ENCODE measurements around the gene TAF4B.

- no peak for TF ChIP-seq ZNF561 (CRISPR knock-in tag; conservative IDR thresholded peaks at IDR 0.05)
- no peak for TF ChIP-seq CGGBP1 (CRISPR knock-in tag; IDR thresholded peaks at IDR 0.05)
- no peak for TF ChIP-seq SIN3A (IDR thresholded peaks at IDR 0.05; ENCODE audit: borderline replicate concordance in 2 of 2, control insufficient read depth in 1 of 2, low read depth in 2 of 2, low read length in 2 of 2)
- no peak for TF ChIP-seq MBD1 (CRISPR knock-in tag; IDR thresholded peaks at IDR 0.05)
- TF ChIP-seq BRF1 (IDR thresholded peaks at IDR 0.05; ENCODE audit: borderline replicate concordance, extremely low read depth, insufficient read length), result no peak
- TF ChIP-seq ZBTB2 (IDR thresholded peaks at IDR 0.05), result no peak
- TF ChIP-seq MYC (IDR thresholded peaks at IDR 0.05; ENCODE audit: low read depth, low read length), result no peak
- TF ChIP-seq MYC (CRISPR knock-in tag; IDR thresholded peaks at IDR 0.05; ENCODE audit: borderline replicate concordance, low read depth), result no peak
- TF ChIP-seq ZNF707 (CRISPR knock-in tag; conservative IDR thresholded peaks at IDR 0.05), result no peak
- no peak for TF ChIP-seq RNF2 (IDR thresholded peaks at IDR 0.05)
- no peak for TF ChIP-seq ZNF274 (IDR thresholded peaks at IDR 0.05; ENCODE audit: borderline replicate concordance, low read depth, low read length)
Measured at GRCh38 chr18:26406854-26407517, 180.7 kb downstream of the TAF4B start.
